IMR-90 (cell line): ENCODE results near the gene DLGAP4. TPM values are rescaled to one million over a fixed set of nuclear protein-coding genes. Genes with fewer than 3 reads are reported as not detected.
"Not testable (repeated sequence)": the region's sequence is repeated elsewhere in the genome, so short reads cannot be mapped to it uniquely, and the experiment has no call there.

Experiments used
- ATAC-seq: fragments of 200-7000 bp; cut with Tn5 transposase; 2 replicates; pipeline ENCODE4 v1.9.1; 2020; ENCODE audit warnings: low read depth, mild to moderate bottlenecking, moderate library complexity
- BruUV-seq: library from RNA; stranded (reverse); fragments of 400-500 nt; replicated peaks from 2 replicates; lab custom pipeline; 2021; lab: Mats Ljungman, UMichigan
- CTCF ChIA-PET: fragments of 300-600 bp; formaldehyde crosslinking; extraction: SDS; loops from one replicate; lab custom pipeline; 2021; ENCODE audit warnings: antibody characterized with exemption; lab: Yijun Ruan, JAX
- POLR2A ChIA-PET: fragments of 300-600 bp; sonication (Branson Sonifier 250); formaldehyde crosslinking; loops from one replicate; lab custom pipeline; 2022; ENCODE audit warnings: antibody characterized with exemption; ENCODE audit not compliant: unreplicated experiment; lab: Charles Lee
- DNase-seq: peaks from one replicate; pipeline ENCODE4 v3.0.0; 2013
- H2AFZ ChIP-seq: replicated peaks from 2 replicates; pipeline ENCODE3; 2013; ENCODE audit warnings: low read length, mild to moderate bottlenecking; ENCODE audit not compliant: poor library complexity
- H2AK5ac ChIP-seq: 2 replicates; pipeline ENCODE4 v1.6.1; 2013; ENCODE audit warnings: low read depth, low read length, inconsistent platforms
- H2AK9ac ChIP-seq: replicated peaks from 2 replicates; pipeline ENCODE3; 2013; ENCODE audit warnings: mild to moderate bottlenecking, low read depth, low read length, moderate library complexity; ENCODE audit not compliant: poor library complexity
- H2BK120ac ChIP-seq: 2 replicates; pipeline ENCODE4 v1.6.1; 2013; ENCODE audit warnings: low read depth, low read length, inconsistent platforms
- H2BK15ac ChIP-seq: 3 replicates; pipeline ENCODE4 v1.6.1; 2013; ENCODE audit warnings: low read depth, low read length, inconsistent platforms
- H2BK20ac ChIP-seq: 2 replicates; pipeline ENCODE4 v1.6.1; 2013; ENCODE audit warnings: low read depth, mild to moderate bottlenecking, inconsistent platforms, low read length, moderate library complexity
- H2BK5ac ChIP-seq: 2 replicates; pipeline ENCODE4 v1.6.1; 2013; ENCODE audit warnings: mild to moderate bottlenecking, low read depth, low read length, inconsistent platforms; ENCODE audit not compliant: poor library complexity, severe bottlenecking
- H3K14ac ChIP-seq: replicated peaks from 2 replicates; pipeline ENCODE4 v1.6.1; 2013; ENCODE audit warnings: low read depth, low read length, inconsistent platforms
- H3K18ac ChIP-seq: 2 replicates; pipeline ENCODE4 v1.6.1; 2013; ENCODE audit warnings: low read depth, low read length, control low read depth
- H3K23ac ChIP-seq: 2 replicates; pipeline ENCODE4 v1.6.1; 2013; ENCODE audit warnings: low read depth, low read length, inconsistent platforms
- H3K27ac ChIP-seq: 2 replicates; pipeline ENCODE4 v1.5.1; 2013; ENCODE audit warnings: mild to moderate bottlenecking, control low read depth, low read length; ENCODE audit not compliant: insufficient read depth
- H3K27me3 ChIP-seq: 2 replicates; pipeline ENCODE4 v1.6.1; 2013; ENCODE audit warnings: low read length; ENCODE audit not compliant: control insufficient read depth, insufficient read depth
- H3K36me3 ChIP-seq: 2 replicates; pipeline ENCODE4 v1.6.1; 2013; ENCODE audit warnings: low read length, mixed read lengths; ENCODE audit not compliant: control insufficient read depth, insufficient read depth
- H3K4ac ChIP-seq: 2 replicates; pipeline ENCODE4 v1.6.1; 2013; ENCODE audit warnings: low read depth, low read length, inconsistent platforms
- H3K4me1 ChIP-seq: 2 replicates; pipeline ENCODE4 v1.6.1; 2013; ENCODE audit warnings: low read length, mixed read lengths; ENCODE audit not compliant: control insufficient read depth, insufficient read depth
- H3K4me2 ChIP-seq: 2 replicates; pipeline ENCODE4 v1.6.1; 2013; ENCODE audit warnings: low read depth, mild to moderate bottlenecking, control low read depth, low read length, moderate library complexity
- H3K4me3 ChIP-seq: 2 replicates; pipeline ENCODE4 v1.5.1; 2013; ENCODE audit warnings: low read depth, mild to moderate bottlenecking, control low read depth, low read length, moderate library complexity; ENCODE audit not compliant: insufficient read depth
- H3K56ac ChIP-seq: 2 replicates; pipeline ENCODE4 v1.6.1; 2013; ENCODE audit warnings: low read length, inconsistent platforms; ENCODE audit not compliant: insufficient read depth; ENCODE audit errors: extremely low read depth
- H3K79me1 ChIP-seq, 2 experiments: 2 replicates each; pipeline ENCODE4 v1.6.1; 2013; ENCODE audit warnings: low read length in 2 of 2, inconsistent platforms in 1 of 2, low read depth in 1 of 2
- H3K9ac ChIP-seq: 2 replicates; pipeline ENCODE4 v1.6.1; 2013; ENCODE audit warnings: low read depth, low read length, control low read depth
- H3K9me1 ChIP-seq: 2 replicates; pipeline ENCODE4 v1.6.1; 2013; ENCODE audit warnings: low read length, inconsistent platforms; ENCODE audit not compliant: insufficient read depth
- H3K9me3 ChIP-seq: 2 replicates; pipeline ENCODE4 v1.6.1; 2013; ENCODE audit warnings: low read length; ENCODE audit not compliant: control insufficient read depth, insufficient read depth
- H4K20me1 ChIP-seq: 2 replicates; pipeline ENCODE4 v1.6.1; 2013; ENCODE audit warnings: low read length, inconsistent platforms; ENCODE audit not compliant: insufficient read depth
- H4K5ac ChIP-seq: 2 replicates; pipeline ENCODE4 v1.6.1; 2013; ENCODE audit warnings: mild to moderate bottlenecking, low read depth, low read length, control low read depth
- H4K8ac ChIP-seq, 2 experiments: 2 replicates each; pipeline ENCODE4 v1.6.1; 2013; ENCODE audit warnings: low read depth in 2 of 2, low read length in 2 of 2, control low read depth in 1 of 2, inconsistent platforms in 1 of 2
- H4K91ac ChIP-seq: 2 replicates; pipeline ENCODE4 v1.6.1; 2013; ENCODE audit warnings: low read depth, low read length, inconsistent platforms; ENCODE audit not compliant: insufficient read depth
- BHLHE40 ChIP-seq: fragments of 150-350 bp; IDR thresholded peaks from 2 replicates; pipeline ENCODE4 v1.6.1; 2016; ENCODE audit warnings: mild to moderate bottlenecking, low read depth, low read length
- WGBS, 2 experiments: methylation state at CpG; one replicate each; pipeline versions ENCODE4 v1.1.5 to v1.1.7; 2013; ENCODE audit warnings: missing lambda C conversion rate in 2 of 2; ENCODE audit not compliant: insufficient read length in 1 of 2; ENCODE audit errors: extremely low coverage in 2 of 2; 5-methylcytosine and 5-hydroxymethylcytosine counted together
- dilution Hi-C: fragments of 300-500 bp; cut with HindIII; formaldehyde crosslinking; loops from one replicate; pipeline ENCODE4 v1.14.3; 2018; ENCODE audit warnings: low sequenced_read_pairs; ENCODE audit not compliant: unreplicated experiment
- in situ Hi-C: fragments of 300-500 bp; cut with MboI; formaldehyde crosslinking; loops from 3 replicates; pipeline ENCODE4 v1.14.3; 2019; ENCODE audit warnings: low sequenced_read_pairs, inconsistent platforms, mixed read lengths
- intact Hi-C: fragments of 100-400 bp; cut with micrococcal nuclease; formaldehyde crosslinking; loops from 2 replicates; pipeline ENCODE4 v1.10.0; 2022
- polyA plus RNA-seq, 3 experiments: library from polyadenylated mRNA; depleted of rRNA; stranded (reverse); fragments of >200 nt; gene quantifications; 2 replicates each; pipeline ENCODE4 v1.2.3, GENCODE V29; 2012; ENCODE audit warnings: low replicate concordance in 1 of 3
- total RNA-seq: library from RNA; depleted of rRNA; stranded (reverse); fragments of >200 nt; gene quantifications from 2 replicates; pipeline ENCODE4 v1.2.3, GENCODE V29; 2012

DLGAP4 gene
- total and polyA plus RNA-seq, 2 of the 4 experiments (the other 2 are of a cell fraction) = 32.3 to 73.2 TPM

DNA sequence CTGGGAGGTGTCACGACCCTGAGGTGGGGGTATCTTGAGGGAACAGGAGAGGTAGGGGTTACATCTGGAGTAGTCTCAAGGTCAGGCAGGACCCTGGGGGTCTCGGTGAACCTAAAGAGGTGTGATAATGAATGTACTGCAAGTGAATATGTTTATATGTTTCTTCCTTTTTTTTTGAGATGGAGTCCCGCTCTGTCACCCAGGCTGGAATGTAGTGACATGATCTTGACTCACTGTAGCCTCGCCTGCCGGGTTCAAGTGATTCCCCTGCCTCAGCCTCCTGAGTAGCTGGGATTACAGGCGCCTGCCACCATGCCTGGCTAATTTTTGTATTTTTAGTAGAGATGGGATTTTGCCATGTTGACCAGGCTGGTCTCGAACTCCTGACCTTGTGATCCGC lies 168.9 kb downstream of the DLGAP4 start:
- ATAC-seq (peak; percentile 44), DNase-seq (peak; percentile 53)
- Histone ChIP-seq H3K23ac (peak overlapping the region; percentile 35; the same call in 1 of the 2 replicates), H3K14ac (peak overlapping the region; percentile 17; the same call in 1 of the 2 replicates), H2BK5ac (peak overlapping the region; percentile 52), H3K79me1 (peaks cover 32 to 93% of the 10 kb centered on the region in 2 experiments), H3K4me2 (peak overlapping the region; percentile 33; the same call in 1 of the 2 replicates), H2AFZ (peak overlapping the region; percentile 47), H3K4me1 (peaks cover 39% of the 10 kb centered on the region), H3K9me1 (peaks cover 63% of the 10 kb centered on the region), H4K20me1 (peaks cover 95% of the 10 kb centered on the region), H4K8ac (peak overlapping the region in 1 of 2 experiments; percentile 28; a peak in 2 of 4 replicates), H2AK5ac (peak overlapping the region; percentile 3; the same call in 1 of the 2 replicates), H2BK120ac (0 out of 2 replicates have a peak overlapping the region, but pooled peaks have one; percentile 24), H2AK9ac (peak overlapping the region; percentile 23)
- H3K56ac ChIP-seq, H3K9ac ChIP-seq, H2BK20ac ChIP-seq, H2BK15ac ChIP-seq, H3K4me3 ChIP-seq, H4K5ac ChIP-seq, H4K91ac ChIP-seq, BruUV-seq, CTCF ChIA-PET, H3K27me3 ChIP-seq, H3K4ac ChIP-seq, dilution Hi-C loops, H3K36me3 ChIP-seq, intact Hi-C loops, H3K18ac ChIP-seq, POLR2A ChIA-PET, H3K9me3 ChIP-seq, H3K27ac ChIP-seq, in situ Hi-C loops: not testable (repeated sequence)
- 0 out of 2 replicates have a peak, but pooled peaks have one; percentile 33 for TF ChIP-seq BHLHE40
- 56% methylated on average over 1 of the region's 8 CpGs; no CpG with 5 or more reads in 1 of the 2 experiments for WGBS, 2 experiments
